Endothelial cell of coronary artery (primary cell): ENCODE measurements around the gene FANCG. TPM values are rescaled to one million over a fixed set of nuclear protein-coding genes. Genes with fewer than 3 reads are reported as not detected.

Experiments
- total RNA-seq: library from RNA; depleted of rRNA; stranded (reverse); fragments of >200 nt; gene quantifications from 2 replicates; pipeline ENCODE4 v1.2.3, GENCODE V29; 2014

The FANCG gene
- 13.2 and 24.7 TPM in 2 replicates for total RNA-seq

GRCh38 chr9:35079426-35080341 is at the start of gene FANCG:
Gene FANCG, minus strand, starts transcription at chr9:35079942. Its CDS starts 418 bp downstream, at chr9:35079524.

GRCh38 chr9:35115680-35116538 is 36.2 kb upstream of the FANCG start, which contains the start of gene ATOSB:
Gene ATOSB, minus strand, starts transcription at chr9:35115862. Its CDS starts 7,588 bp downstream, at chr9:35108274.

GRCh38 chr9:35102769-35103659 is 23.3 kb upstream of the FANCG start, which contains the start of gene STOML2:
Gene STOML2, minus strand, starts transcription at chr9:35103131. Its CDS starts 37 bp downstream, at chr9:35103094.

GRCh38 chr9:35096035-35096849 is 16.5 kb upstream of the FANCG start, which contains the start of gene PIGO:
Gene PIGO, minus strand, starts transcription at chr9:35096591. Its CDS starts 1,026 bp downstream, at chr9:35095565.

GRCh38 chr9:35072461-35073278 is 7.1 kb downstream of the FANCG start, which contains the start of gene VCP:
Gene VCP, minus strand, starts transcription at chr9:35072625. Its CDS starts 272 bp downstream, at chr9:35072353.

Other genes starting within 250 kb of the FANCG start
- not detected in 2 replicates for gene PHF24, start 121.7 kb downstream of the FANCG start, total RNA-seq
- gene DNAJB5, start 90.2 kb downstream of the FANCG start, total RNA-seq: 5.5 and 8.2 TPM in 2 replicates
- 616 and 770 TPM in 2 replicates for gene VCP, start 7.3 kb downstream of the FANCG start, total RNA-seq
- 8.8 and 12.0 TPM in 2 replicates for gene PIGO, start 16.6 kb upstream of the FANCG start, total RNA-seq
- gene STOML2, start 23.2 kb upstream of the FANCG start, total RNA-seq: 175 and 219 TPM in 2 replicates
- 24.1 and 26.4 TPM in 2 replicates for gene ATOSB, start 35.9 kb upstream of the FANCG start, total RNA-seq
- 39.3 and 42.8 TPM in 2 replicates for gene UNC13B, start 82.1 kb upstream of the FANCG start, total RNA-seq